T-helper 1 cell treated with Interleukin-12 subunit alpha and Interleukin-12 subunit beta and Interleukin-4 antibody, amounts not matched to agents 30 μg/mL and 1 μg/mL, for 36 hours (primary cell): Measurements from ENCODE around the gene NCKIPSD.
A peak's percentile ranks its signal among the peaks of the same experiment; 100 is the strongest.

Source experiments
- H3K27ac Mint-ChIP-seq: one replicate; pipeline ENCODE4 v1.8.0; 2021; ENCODE audit warnings: mild to moderate bottlenecking, mixed read lengths
- H3K27me3 Mint-ChIP-seq: one replicate; pipeline ENCODE4 v1.8.0; 2021; ENCODE audit warnings: low read depth, mixed read lengths
- H3K36me3 Mint-ChIP-seq: one replicate; pipeline ENCODE4 v1.8.0; 2021; ENCODE audit warnings: low read depth, mixed read lengths
- H3K4me1 Mint-ChIP-seq: one replicate; pipeline ENCODE4 v1.8.0; 2021; ENCODE audit warnings: low read depth, mixed read lengths
- H3K4me3 Mint-ChIP-seq: one replicate; pipeline ENCODE4 v1.8.0; 2021; ENCODE audit warnings: mild to moderate bottlenecking, moderate library complexity, mixed read lengths
- H3K9me3 Mint-ChIP-seq: one replicate; pipeline ENCODE4 v1.8.0; 2021; ENCODE audit warnings: mixed read lengths

The NCKIPSD gene

GRCh38 chr3:48633743-48634142, 52.0 kb downstream of the NCKIPSD start:
- H3K4me3 Mint-ChIP-seq = no peak overlapping the region
- peaks cover 12% of the 10 kb centered on the region for H3K4me1 Mint-ChIP-seq
- H3K36me3 Mint-ChIP-seq = peaks cover 5% of the 10 kb centered on the region
- H3K27me3 Mint-ChIP-seq = no peaks in the 10 kb centered on the region
- no peaks in the 10 kb centered on the region for H3K9me3 Mint-ChIP-seq
- H3K27ac Mint-ChIP-seq = no peak overlapping the region

- Mint-ChIP-seq H3K9me3 (no peaks in the 10 kb centered on the region), H3K4me1 (peaks cover 12% of the 10 kb centered on the region), H3K27me3 (no peaks in the 10 kb centered on the region), H3K4me3 (no peak overlapping the region), H3K36me3 (peaks cover 7% of the 10 kb centered on the region), H3K27ac (no peak overlapping the region)
Measured at GRCh38 chr3:48633256-48633655, 52.5 kb downstream of the NCKIPSD start.

- Mint-ChIP-seq H3K27me3 (no peaks in the 10 kb centered on the region), H3K4me3 (no peak overlapping the region), H3K9me3 (no peaks in the 10 kb centered on the region), H3K36me3 (peaks cover 15% of the 10 kb centered on the region), H3K4me1 (peaks cover 14% of the 10 kb centered on the region), H3K27ac (no peak overlapping the region)
Measured at GRCh38 chr3:48631516-48632448, 53.9 kb downstream of the NCKIPSD start.

GRCh38 chr3:48630833-48631232, 54.9 kb downstream of the NCKIPSD start:
- Mint-ChIP-seq H3K27ac (no peak overlapping the region), H3K36me3 (peaks cover 18% of the 10 kb centered on the region), H3K9me3 (no peaks in the 10 kb centered on the region), H3K4me1 (peaks cover 11% of the 10 kb centered on the region), H3K4me3 (no peak overlapping the region), H3K27me3 (no peaks in the 10 kb centered on the region)

- H3K4me3 Mint-ChIP-seq = no peak overlapping the region
- H3K4me1 Mint-ChIP-seq = peaks cover 11% of the 10 kb centered on the region
- no peaks in the 10 kb centered on the region for H3K27me3 Mint-ChIP-seq
- no peak overlapping the region for H3K27ac Mint-ChIP-seq
- H3K36me3 Mint-ChIP-seq = peaks cover 18% of the 10 kb centered on the region
- no peaks in the 10 kb centered on the region for H3K9me3 Mint-ChIP-seq
Measured at GRCh38 chr3:48630407-48630806, 55.3 kb downstream of the NCKIPSD start.

- Mint-ChIP-seq H3K9me3 (no peaks in the 10 kb centered on the region), H3K27me3 (no peaks in the 10 kb centered on the region), H3K4me3 (no peak overlapping the region)
Measured at GRCh38 chr3:48629894-48630293, 55.8 kb downstream of the NCKIPSD start.

GRCh38 chr3:48628277-48629017, 57.3 kb downstream of the NCKIPSD start:
- H3K27ac Mint-ChIP-seq = peak overlapping the region; percentile 16
- H3K9me3 Mint-ChIP-seq = no peaks in the 10 kb centered on the region
- no peaks in the 10 kb centered on the region for H3K27me3 Mint-ChIP-seq
- peaks cover 11% of the 10 kb centered on the region for H3K4me1 Mint-ChIP-seq
- no peak overlapping the region for H3K4me3 Mint-ChIP-seq
- peaks cover 18% of the 10 kb centered on the region for H3K36me3 Mint-ChIP-seq

More at GRCh38 chr3:48629894-48630293, 55.8 kb downstream of the NCKIPSD start:
- no peak overlapping the region for H3K27ac Mint-ChIP-seq
- H3K36me3 Mint-ChIP-seq = peaks cover 18% of the 10 kb centered on the region
- peaks cover 12% of the 10 kb centered on the region for H3K4me1 Mint-ChIP-seq

- no peak overlapping the region for H3K27ac Mint-ChIP-seq
- no peaks in the 10 kb centered on the region for H3K9me3 Mint-ChIP-seq
- peaks cover 16% of the 10 kb centered on the region for H3K36me3 Mint-ChIP-seq
- no peak overlapping the region for H3K4me3 Mint-ChIP-seq
- no peaks in the 10 kb centered on the region for H3K27me3 Mint-ChIP-seq
- peaks cover 9% of the 10 kb centered on the region for H3K4me1 Mint-ChIP-seq
Measured at GRCh38 chr3:48625600-48625999, 60.1 kb downstream of the NCKIPSD start.

- H3K9me3 Mint-ChIP-seq = no peaks in the 10 kb centered on the region
- H3K4me3 Mint-ChIP-seq = no peak overlapping the region
- H3K36me3 Mint-ChIP-seq = peaks cover 13% of the 10 kb centered on the region
- H3K27ac Mint-ChIP-seq = no peak overlapping the region
- H3K4me1 Mint-ChIP-seq = peaks cover 9% of the 10 kb centered on the region
- no peaks in the 10 kb centered on the region for H3K27me3 Mint-ChIP-seq
Measured at GRCh38 chr3:48624767-48625166, 60.9 kb downstream of the NCKIPSD start.

- peaks cover 13% of the 10 kb centered on the region for H3K36me3 Mint-ChIP-seq
Measured at GRCh38 chr3:48623851-48624547, 61.7 kb downstream of the NCKIPSD start.

More at GRCh38 chr3:48623851-48624547, 61.7 kb downstream of the NCKIPSD start:
- Mint-ChIP-seq H3K4me1 (peaks cover 9% of the 10 kb centered on the region), H3K9me3 (no peaks in the 10 kb centered on the region), H3K4me3 (no peak overlapping the region), H3K27me3 (no peaks in the 10 kb centered on the region), H3K27ac (peak overlapping the region; percentile 58)
